Measurements from ENCODE around the gene CP. TPM values are rescaled to one million over a fixed set of nuclear protein-coding genes. Genes with fewer than 3 reads are reported as not detected.

Gene CP
- total and polyA plus RNA-seq, 4 donors = 565 to 1,748 (median 1,277) TPM

DNA sequence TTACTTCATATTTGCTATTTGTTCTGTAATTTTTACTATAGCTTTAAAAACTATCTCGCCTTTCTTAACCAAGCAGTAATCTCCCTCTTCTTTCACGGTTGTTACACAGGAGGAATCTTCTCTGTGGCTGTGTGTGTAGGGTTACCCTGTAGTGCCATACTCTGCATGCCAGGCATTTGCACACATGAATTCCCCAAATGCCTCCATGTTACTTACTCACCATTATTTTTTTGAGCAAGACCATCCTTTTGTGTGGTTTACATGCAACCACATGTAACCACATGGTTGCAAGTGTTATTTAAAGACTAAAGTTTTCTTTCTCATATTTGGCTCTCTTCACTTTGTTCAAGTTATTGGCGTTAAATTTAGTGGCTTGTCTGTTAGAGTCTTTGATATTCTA lies 46.7 kb downstream of the CP start:
- no peaks in the 10 kb centered on the region for H3K4me1 ChIP-seq (ENCODE audit: control insufficient read depth in 4 of 4, insufficient read depth in 4 of 4, low read length in 3 of 4)
- H3K4me3 ChIP-seq (ENCODE audit: low read depth in 1 of 3, low read length in 3 of 3) = no peak overlapping the region
- no peaks in the 10 kb centered on the region for H3K27me3 ChIP-seq (ENCODE audit: control insufficient read depth in 4 of 4, insufficient read depth in 4 of 4, low read length in 3 of 4)
- TF ChIP-seq EGR1 (IDR thresholded peaks at IDR 0.05; ENCODE audit: low read depth in 2 of 2) (no peak), SP1 (IDR thresholded peaks at IDR 0.05) (no peak)
- no peak overlapping the region for H3K27ac ChIP-seq (ENCODE audit: low read depth in 1 of 2, low read length in 2 of 2)
- H3K9ac ChIP-seq (ENCODE audit: low read depth in 1 of 2, low read length in 2 of 2) = no peak overlapping the region
- H3K36me3 ChIP-seq (ENCODE audit: control insufficient read depth in 4 of 4, insufficient read depth in 3 of 4, low read depth in 1 of 4, low read length in 3 of 4) = peaks cover 4 to 65% (median 63%) of the 10 kb centered on the region in 4 donors
- 91% methylated on average over 3 of the region's 3 CpGs for WGBS
- DNase-seq (ENCODE audit: low spot score) = no peak
- H3K9me3 ChIP-seq (ENCODE audit: control insufficient read depth in 4 of 4, low read length in 3 of 4) = no peaks in the 10 kb centered on the region

DNA sequence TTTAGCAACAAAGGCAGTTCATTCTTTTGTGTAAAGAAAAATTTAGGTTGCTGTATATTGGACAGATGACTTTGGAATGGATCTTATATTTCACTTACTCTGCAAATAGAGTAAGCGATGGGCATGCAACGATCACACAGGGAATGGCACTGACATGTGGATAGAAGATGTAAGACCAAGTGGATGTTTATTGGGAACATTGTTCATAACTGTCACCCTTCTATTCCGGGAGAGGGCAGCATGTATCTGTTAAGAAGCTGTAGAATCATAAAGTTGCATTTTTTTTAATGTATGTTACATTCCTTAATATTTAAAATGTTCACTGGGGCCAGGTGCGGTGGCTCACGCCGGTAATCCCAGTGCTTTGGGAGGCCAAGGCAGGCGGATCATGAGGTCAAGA lies 51.0 kb downstream of the CP start:
- H3K36me3 ChIP-seq (ENCODE audit: control insufficient read depth in 4 of 4, insufficient read depth in 3 of 4, low read depth in 1 of 4, low read length in 3 of 4) = peaks cover 0 to 29% (median 26%) of the 10 kb centered on the region in 4 donors
- H3K4me1 ChIP-seq (ENCODE audit: control insufficient read depth in 4 of 4, insufficient read depth in 4 of 4, low read length in 3 of 4) = no peaks in the 10 kb centered on the region
- TF ChIP-seq HNF4G (IDR thresholded peaks at IDR 0.05) (no peak), JUND (IDR thresholded peaks at IDR 0.05) (peak in 1 of 2 donors; percentile 7)
- H3K9ac ChIP-seq (ENCODE audit: low read depth in 1 of 2, low read length in 2 of 2) = no peak overlapping the region
- no peaks in the 10 kb centered on the region for H3K27me3 ChIP-seq (ENCODE audit: control insufficient read depth in 4 of 4, insufficient read depth in 4 of 4, low read length in 3 of 4)
- H3K27ac ChIP-seq (ENCODE audit: low read depth in 1 of 2, low read length in 2 of 2) = no peak overlapping the region
- no peaks in the 10 kb centered on the region for H3K9me3 ChIP-seq (ENCODE audit: control insufficient read depth in 4 of 4, low read length in 3 of 4)
- WGBS = 86% methylated on average over 7 of the region's 7 CpGs
- no peak overlapping the region for H3K4me3 ChIP-seq (ENCODE audit: low read depth in 1 of 3, low read length in 3 of 3)
- DNase-seq (ENCODE audit: low spot score) = no peak

DNA sequence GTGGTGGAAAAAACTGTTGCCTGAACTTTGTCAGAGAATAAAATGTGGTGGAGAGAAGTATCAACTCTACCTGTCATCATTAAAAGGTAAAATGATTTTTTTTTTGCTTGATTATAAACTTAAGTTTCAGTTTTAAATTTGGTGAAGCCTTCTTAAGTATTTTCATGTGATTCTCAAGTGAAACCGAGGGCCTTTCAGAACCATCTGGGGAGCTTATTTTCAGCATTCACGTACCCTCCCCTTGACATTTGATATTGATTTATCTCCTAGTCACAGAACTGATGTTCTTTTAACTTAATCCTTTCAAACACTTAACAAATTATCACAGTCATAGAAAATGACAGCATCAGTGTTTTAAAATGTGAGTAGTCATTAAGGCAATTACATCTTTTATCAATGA lies 53.7 kb downstream of the CP start:
- H3K27me3 ChIP-seq (ENCODE audit: control insufficient read depth in 4 of 4, insufficient read depth in 4 of 4, low read length in 3 of 4) = no peaks in the 10 kb centered on the region
- no peak overlapping the region for H3K4me3 ChIP-seq (ENCODE audit: low read depth in 1 of 3, low read length in 3 of 3)
- H3K4me1 ChIP-seq (ENCODE audit: control insufficient read depth in 4 of 4, insufficient read depth in 4 of 4, low read length in 3 of 4) = no peaks in the 10 kb centered on the region
- H3K36me3 ChIP-seq (ENCODE audit: control insufficient read depth in 4 of 4, insufficient read depth in 3 of 4, low read depth in 1 of 4, low read length in 3 of 4) = peaks cover 0 to 17% (median 6%) of the 10 kb centered on the region in 4 donors
- TF ChIP-seq JUND (IDR thresholded peaks at IDR 0.05) = peak in 1 of 2 donors; percentile 23
- TF ChIP-seq, protein P1, sequence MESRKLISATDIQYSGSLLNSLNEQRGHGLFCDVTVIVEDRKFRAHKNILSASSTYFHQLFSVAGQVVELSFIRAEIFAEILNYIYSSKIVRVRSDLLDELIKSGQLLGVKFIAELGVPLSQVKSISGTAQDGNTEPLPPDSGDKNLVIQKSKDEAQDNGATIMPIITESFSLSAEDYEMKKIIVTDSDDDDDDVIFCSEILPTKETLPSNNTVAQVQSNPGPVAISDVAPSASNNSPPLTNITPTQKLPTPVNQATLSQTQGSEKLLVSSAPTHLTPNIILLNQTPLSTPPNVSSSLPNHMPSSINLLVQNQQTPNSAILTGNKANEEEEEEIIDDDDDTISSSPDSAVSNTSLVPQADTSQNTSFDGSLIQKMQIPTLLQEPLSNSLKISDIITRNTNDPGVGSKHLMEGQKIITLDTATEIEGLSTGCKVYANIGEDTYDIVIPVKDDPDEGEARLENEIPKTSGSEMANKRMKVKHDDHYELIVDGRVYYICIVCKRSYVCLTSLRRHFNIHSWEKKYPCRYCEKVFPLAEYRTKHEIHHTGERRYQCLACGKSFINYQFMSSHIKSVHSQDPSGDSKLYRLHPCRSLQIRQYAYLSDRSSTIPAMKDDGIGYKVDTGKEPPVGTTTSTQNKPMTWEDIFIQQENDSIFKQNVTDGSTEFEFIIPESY (IDR thresholded peaks at IDR 0.05) = no peak
- no peak overlapping the region for H3K27ac ChIP-seq (ENCODE audit: low read depth in 1 of 2, low read length in 2 of 2)
- H3K9me3 ChIP-seq (ENCODE audit: control insufficient read depth in 4 of 4, low read length in 3 of 4) = no peaks in the 10 kb centered on the region
- DNase-seq (ENCODE audit: low spot score) = no peak
- no peak overlapping the region for H3K9ac ChIP-seq (ENCODE audit: low read depth in 1 of 2, low read length in 2 of 2)
- WGBS = 90% methylated on average over 2 of the region's 2 CpGs

DNA sequence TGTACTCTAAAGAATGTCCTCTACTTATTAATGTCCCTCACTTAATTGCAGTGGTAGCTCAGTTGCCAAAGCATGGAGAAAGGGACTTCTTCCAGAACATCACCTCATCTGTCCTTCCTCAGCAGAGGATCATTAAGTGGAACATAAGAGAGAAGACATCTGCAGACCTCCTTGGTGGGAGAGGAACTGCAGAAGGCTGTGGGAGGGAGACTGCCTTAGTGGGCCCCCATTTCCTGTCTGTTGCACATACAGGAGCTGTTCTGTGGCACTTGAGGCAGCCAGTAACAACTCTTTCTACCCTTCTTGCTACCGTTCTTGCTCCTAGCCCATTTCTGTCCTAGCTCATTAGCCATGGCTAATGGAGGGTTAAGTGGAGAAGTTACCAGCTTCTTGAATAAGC lies 58.6 kb downstream of the CP start:
- peaks cover 2 to 22% (median 10%) of the 10 kb centered on the region in 4 donors for H3K36me3 ChIP-seq (ENCODE audit: control insufficient read depth in 4 of 4, insufficient read depth in 3 of 4, low read depth in 1 of 4, low read length in 3 of 4)
- H3K9me3 ChIP-seq (ENCODE audit: control insufficient read depth in 4 of 4, low read length in 3 of 4) = no peaks in the 10 kb centered on the region

More for the DNA sequence above, 58.6 kb downstream of the CP start:
- TF ChIP-seq EGR1 (IDR thresholded peaks at IDR 0.05; ENCODE audit: low read depth in 2 of 2) = no peak
- TF ChIP-seq, protein P2, sequence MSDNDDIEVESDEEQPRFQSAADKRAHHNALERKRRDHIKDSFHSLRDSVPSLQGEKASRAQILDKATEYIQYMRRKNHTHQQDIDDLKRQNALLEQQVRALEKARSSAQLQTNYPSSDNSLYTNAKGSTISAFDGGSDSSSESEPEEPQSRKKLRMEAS (IDR thresholded peaks at IDR 0.05) = no peak
- TF ChIP-seq HNF4A (conservative IDR thresholded peaks at IDR 0.05) = no peak
- TF ChIP-seq, protein P3, sequence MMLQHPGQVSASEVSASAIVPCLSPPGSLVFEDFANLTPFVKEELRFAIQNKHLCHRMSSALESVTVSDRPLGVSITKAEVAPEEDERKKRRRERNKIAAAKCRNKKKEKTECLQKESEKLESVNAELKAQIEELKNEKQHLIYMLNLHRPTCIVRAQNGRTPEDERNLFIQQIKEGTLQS (IDR thresholded peaks at IDR 0.05) = no peak
- no peak for TF ChIP-seq SP1 (IDR thresholded peaks at IDR 0.05)
- no peak for TF ChIP-seq FOXA2 (IDR thresholded peaks at IDR 0.05)
- no peaks in the 10 kb centered on the region for H3K4me1 ChIP-seq (ENCODE audit: control insufficient read depth in 4 of 4, insufficient read depth in 4 of 4, low read length in 3 of 4)
- no peak overlapping the region for H3K9ac ChIP-seq (ENCODE audit: low read depth in 1 of 2, low read length in 2 of 2)
- 77% methylated on average over 1 of the region's 1 CpG for WGBS
- no peak overlapping the region for H3K4me3 ChIP-seq (ENCODE audit: low read depth in 1 of 3, low read length in 3 of 3)
- H3K27me3 ChIP-seq (ENCODE audit: control insufficient read depth in 4 of 4, insufficient read depth in 4 of 4, low read length in 3 of 4) = no peaks in the 10 kb centered on the region
- no peak for DNase-seq (ENCODE audit: low spot score)
- H3K27ac ChIP-seq (ENCODE audit: low read depth in 1 of 2, low read length in 2 of 2) = no peak overlapping the region

All from liver (tissue), 9 donors.